Duodenal mucosa (tissue), 2 donors: ENCODE data around the gene CSNK2A1.

ENCODE experiments used
- H3K27ac ChIP-seq: one replicate; pipeline ENCODE4 v1.7.0; 2013; ENCODE audit warnings: low read depth, low read length
- H3K27me3 ChIP-seq, 2 donors: one replicate each; pipeline ENCODE4 v1.7.0; 2013; ENCODE audit warnings: low read length in 2 of 2, control low read depth in 1 of 2; ENCODE audit not compliant: insufficient read depth in 2 of 2, control insufficient read depth in 1 of 2
- H3K36me3 ChIP-seq, 2 donors: one replicate each; pipeline ENCODE4 v1.7.0; 2013; ENCODE audit warnings: low read length in 2 of 2, control low read depth in 1 of 2; ENCODE audit not compliant: insufficient read depth in 2 of 2, control insufficient read depth in 1 of 2
- H3K4me1 ChIP-seq, 2 donors: one replicate each; pipeline ENCODE4 v1.7.0; 2013; ENCODE audit warnings: low read length in 2 of 2, control low read depth in 1 of 2; ENCODE audit not compliant: insufficient read depth in 2 of 2, control insufficient read depth in 1 of 2
- H3K4me3 ChIP-seq, 2 donors: one replicate each; pipeline ENCODE4 v1.7.0; 2013; ENCODE audit warnings: low read length in 2 of 2, low read depth in 1 of 2
- H3K9ac ChIP-seq, 2 donors: one replicate each; pipeline ENCODE4 v1.7.0; 2013; ENCODE audit warnings: low read length in 2 of 2, low read depth in 1 of 2
- H3K9me3 ChIP-seq, 2 donors: one replicate each; pipeline ENCODE4 v1.7.0; 2013; ENCODE audit warnings: low read length in 2 of 2, control low read depth in 1 of 2; ENCODE audit not compliant: control insufficient read depth in 1 of 2

The CSNK2A1 gene

GRCh38 chr20:434221-434620 is 109.4 kb downstream of the CSNK2A1 start:
- H3K27ac ChIP-seq = no peak overlapping the region

GRCh38 chr20:433300-433975 is 110.2 kb downstream of the CSNK2A1 start:
- no peak overlapping the region for H3K27ac ChIP-seq
- H3K27me3 ChIP-seq = no peaks in the 10 kb centered on the region
- peaks cover 0 to 5% of the 10 kb centered on the region in 2 donors for H3K4me1 ChIP-seq
- H3K9me3 ChIP-seq = no peaks in the 10 kb centered on the region
- H3K36me3 ChIP-seq = peaks cover 33 to 74% of the 10 kb centered on the region in 2 donors
- no peak overlapping the region for H3K9ac ChIP-seq
- no peak overlapping the region for H3K4me3 ChIP-seq

More at GRCh38 chr20:434221-434620, 109.4 kb downstream of the CSNK2A1 start:
- peaks cover 0 to 6% of the 10 kb centered on the region in 2 donors for H3K4me1 ChIP-seq
- H3K4me3 ChIP-seq = no peak overlapping the region
- H3K27me3 ChIP-seq = no peaks in the 10 kb centered on the region
- no peak overlapping the region for H3K9ac ChIP-seq
- peaks cover 40 to 77% of the 10 kb centered on the region in 2 donors for H3K36me3 ChIP-seq
- H3K9me3 ChIP-seq = no peaks in the 10 kb centered on the region

GRCh38 chr20:432677-433299 is 110.8 kb downstream of the CSNK2A1 start:
- Histone ChIP-seq H3K4me3 (no peak overlapping the region), H3K27me3 (no peaks in the 10 kb centered on the region), H3K27ac (no peak overlapping the region), H3K9ac (no peak overlapping the region), H3K9me3 (no peaks in the 10 kb centered on the region), H3K36me3 (peaks cover 38 to 73% of the 10 kb centered on the region in 2 donors), H3K4me1 (peaks cover 0 to under 1% of the 10 kb centered on the region in 2 donors)

GRCh38 chr20:432208-432607 is 111.4 kb downstream of the CSNK2A1 start:
- no peak overlapping the region for H3K9ac ChIP-seq
- no peak overlapping the region for H3K4me3 ChIP-seq
- H3K27me3 ChIP-seq = no peaks in the 10 kb centered on the region
- H3K9me3 ChIP-seq = no peaks in the 10 kb centered on the region
- peaks cover 40 to 74% of the 10 kb centered on the region in 2 donors for H3K36me3 ChIP-seq
- H3K4me1 ChIP-seq = no peaks in the 10 kb centered on the region
- H3K27ac ChIP-seq = no peak overlapping the region

GRCh38 chr20:431012-431904 is 112.3 kb downstream of the CSNK2A1 start:
- Histone ChIP-seq H3K9me3 (no peaks in the 10 kb centered on the region), H3K4me1 (no peaks in the 10 kb centered on the region), H3K36me3 (peaks cover 36 to 69% of the 10 kb centered on the region in 2 donors), H3K27me3 (no peaks in the 10 kb centered on the region), H3K9ac (no peak overlapping the region), H3K4me3 (no peak overlapping the region), H3K27ac (no peak overlapping the region)

- Histone ChIP-seq H3K27me3 (no peaks in the 10 kb centered on the region), H3K9me3 (no peaks in the 10 kb centered on the region), H3K9ac (no peak overlapping the region), H3K4me1 (no peaks in the 10 kb centered on the region), H3K36me3 (peaks cover 27 to 61% of the 10 kb centered on the region in 2 donors), H3K4me3 (no peak overlapping the region), H3K27ac (no peak overlapping the region)
Observed at GRCh38 chr20:430091-430999, 113.2 kb downstream of the CSNK2A1 start.

- H3K4me3 ChIP-seq = no peak overlapping the region
- no peak overlapping the region for H3K9ac ChIP-seq
- peaks cover 36 to 59% of the 10 kb centered on the region in 2 donors for H3K36me3 ChIP-seq
- no peaks in the 10 kb centered on the region for H3K4me1 ChIP-seq
- H3K27ac ChIP-seq = no peak overlapping the region
- H3K27me3 ChIP-seq = no peaks in the 10 kb centered on the region
- H3K9me3 ChIP-seq = no peaks in the 10 kb centered on the region
Observed at GRCh38 chr20:428658-429200, 114.9 kb downstream of the CSNK2A1 start.

- no peaks in the 10 kb centered on the region for H3K9me3 ChIP-seq
- peaks cover 37 to 62% of the 10 kb centered on the region in 2 donors for H3K36me3 ChIP-seq
- no peak overlapping the region for H3K27ac ChIP-seq
- H3K4me1 ChIP-seq = no peaks in the 10 kb centered on the region
- H3K27me3 ChIP-seq = no peaks in the 10 kb centered on the region
- H3K4me3 ChIP-seq = no peak overlapping the region
- H3K9ac ChIP-seq = no peak overlapping the region
Observed at GRCh38 chr20:427849-428657, 115.5 kb downstream of the CSNK2A1 start.

- Histone ChIP-seq H3K9me3 (no peaks in the 10 kb centered on the region), H3K27me3 (no peaks in the 10 kb centered on the region), H3K36me3 (peaks cover 34 to 59% of the 10 kb centered on the region in 2 donors), H3K4me1 (no peaks in the 10 kb centered on the region), H3K9ac (no peak overlapping the region), H3K27ac (no peak overlapping the region), H3K4me3 (no peak overlapping the region)
Observed at GRCh38 chr20:427401-427800, 116.2 kb downstream of the CSNK2A1 start.
